Thyroid gland (tissue), 4 donors: ENCODE data around the gene MSH5. TPM values are rescaled to one million over a fixed set of nuclear protein-coding genes. Genes with fewer than 3 reads are reported as not detected.
"Not testable (repeated sequence)": the region's sequence is repeated elsewhere in the genome, so short reads cannot be mapped to it uniquely, and the experiment has no call there.

ENCODE experiments used
- DNase-seq, 2 donors: peaks; one replicate each; pipeline ENCODE4 v3.0.0-alpha.2; 2019
- H3K27ac ChIP-seq, 3 donors: fragments of 200-600 bp; sonication (generic); 1 replicate in 2 of 3; 2 replicates in 1 of 3; pipeline ENCODE4 v1.5.1; 2016 to 2019; ENCODE audit warnings: mild to moderate bottlenecking in 1 of 3, moderate library complexity in 1 of 3
- H3K27me3 ChIP-seq: fragments of 200-600 bp; sonication (generic); one replicate; pipeline ENCODE4 v1.5.1; 2019
- H3K36me3 ChIP-seq, 2 donors: fragments of 200-600 bp; sonication (generic); one replicate each; pipeline ENCODE4 v1.5.1; 2016 to 2019
- H3K4me1 ChIP-seq, 2 donors: fragments of 200-600 bp; sonication (generic); one replicate each; pipeline ENCODE4 v1.5.1; 2017 to 2019
- H3K4me3 ChIP-seq, 3 donors: fragments of 200-600 bp; sonication (generic); replicated peaks in 1 of 3; 1 replicate in 2 of 3; 2 replicates in 1 of 3; pipeline ENCODE4 v1.5.1; 2016; ENCODE audit warnings: mild to moderate bottlenecking in 1 of 3
- H3K9me3 ChIP-seq: fragments of 200-600 bp; sonication (generic); one replicate; pipeline ENCODE4 v1.5.1; 2017
- POLR2A ChIP-seq, 2 donors: fragments of 450-650 bp; IDR thresholded peaks; one replicate each; pipeline ENCODE4 v1.6.1; 2017; ENCODE audit warnings: antibody characterized with exemption in 2 of 2, mild to moderate bottlenecking in 2 of 2, moderate library complexity in 1 of 2
- WGBS, 2 donors: methylation state at CpG; one replicate each; pipeline ENCODE4 v1.1.5; 2017; 5-methylcytosine and 5-hydroxymethylcytosine counted together
- intact Hi-C: fragments of 100-400 bp; cut with DNase I; formaldehyde crosslinking; loops from one replicate; pipeline ENCODE4 v1.15.1; 2023
- total RNA-seq, 4 donors: library from RNA; depleted of rRNA; stranded (reverse); fragments of >200 nt; gene quantifications; one replicate each; pipeline ENCODE4 v1.2.3, GENCODE V29; 2016
- TF ChIP-seq, protein P1 (sequence below), 6 experiments: fragments of 200-600 bp in 3 of 6; fragments of 450-650 bp in 3 of 6; sonication (generic) in 3 of 6; IDR thresholded peaks; one replicate each; pipeline ENCODE4 v1.5.1; 2016 to 2019; ENCODE audit warnings: antibody characterized with exemption in 6 of 6, mild to moderate bottlenecking in 2 of 6, inconsistent platforms in 1 of 6, moderate library complexity in 1 of 6

Gene MSH5
- total RNA-seq, 4 donors from 2014 or later = 5.6 to 11.2 (median 7.2) TPM

GRCh38 chr6:31706599-31706998, 33.2 kb upstream of the MSH5 start, which contains the start of gene LY6G6F:
Gene LY6G6F, plus strand, starts transcription at chr6:31706866. Its CDS starts 41 bp downstream, at chr6:31706907.
- no peak for DNase-seq
- 51 to 69% methylated on average over 3 of the region's 3 CpGs for WGBS, 2 donors
- Histone ChIP-seq H3K4me1 (peaks cover 10 to 17% of the 10 kb centered on the region in 2 donors), H3K36me3 (no peaks in the 10 kb centered on the region), H3K4me3 (no peak within 1 kb of the TSS), H3K27me3 (no peaks in the 10 kb centered on the region), H3K9me3 (no peaks in the 10 kb centered on the region), H3K27ac (no peak within 1 kb of the TSS)
- intact Hi-C loops = no loop called here
- TF ChIP-seq POLR2A (IDR thresholded peaks at IDR 0.05) = no peak

GRCh38 chr6:31707701-31708100, 32.1 kb upstream of the MSH5 start:
- TF ChIP-seq POLR2A (IDR thresholded peaks at IDR 0.05) = no peak
- TF ChIP-seq, protein P1, sequence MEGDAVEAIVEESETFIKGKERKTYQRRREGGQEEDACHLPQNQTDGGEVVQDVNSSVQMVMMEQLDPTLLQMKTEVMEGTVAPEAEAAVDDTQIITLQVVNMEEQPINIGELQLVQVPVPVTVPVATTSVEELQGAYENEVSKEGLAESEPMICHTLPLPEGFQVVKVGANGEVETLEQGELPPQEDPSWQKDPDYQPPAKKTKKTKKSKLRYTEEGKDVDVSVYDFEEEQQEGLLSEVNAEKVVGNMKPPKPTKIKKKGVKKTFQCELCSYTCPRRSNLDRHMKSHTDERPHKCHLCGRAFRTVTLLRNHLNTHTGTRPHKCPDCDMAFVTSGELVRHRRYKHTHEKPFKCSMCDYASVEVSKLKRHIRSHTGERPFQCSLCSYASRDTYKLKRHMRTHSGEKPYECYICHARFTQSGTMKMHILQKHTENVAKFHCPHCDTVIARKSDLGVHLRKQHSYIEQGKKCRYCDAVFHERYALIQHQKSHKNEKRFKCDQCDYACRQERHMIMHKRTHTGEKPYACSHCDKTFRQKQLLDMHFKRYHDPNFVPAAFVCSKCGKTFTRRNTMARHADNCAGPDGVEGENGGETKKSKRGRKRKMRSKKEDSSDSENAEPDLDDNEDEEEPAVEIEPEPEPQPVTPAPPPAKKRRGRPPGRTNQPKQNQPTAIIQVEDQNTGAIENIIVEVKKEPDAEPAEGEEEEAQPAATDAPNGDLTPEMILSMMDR (IDR thresholded peaks at IDR 0.05) = no peak

GRCh38 chr6:31708224-31708623, 31.6 kb upstream of the MSH5 start:
- no peak for TF ChIP-seq POLR2A (IDR thresholded peaks at IDR 0.05)
- TF ChIP-seq, protein P1 (IDR thresholded peaks at IDR 0.05) = no peak
- no peak overlapping the region for H3K4me3 ChIP-seq
- H3K27ac ChIP-seq = no peak overlapping the region
- H3K27me3 ChIP-seq = no peaks in the 10 kb centered on the region
- WGBS, 2 donors = 90 to 91% methylated on average over 3 of the region's 3 CpGs
- peaks cover 1 to 19% of the 10 kb centered on the region in 2 donors for H3K4me1 ChIP-seq
- H3K36me3 ChIP-seq = no peaks in the 10 kb centered on the region
- no peaks in the 10 kb centered on the region for H3K9me3 ChIP-seq
- no peak for DNase-seq
- intact Hi-C loops = no loop called here

More at GRCh38 chr6:31707701-31708100, 32.1 kb upstream of the MSH5 start:
- H3K36me3 ChIP-seq = no peaks in the 10 kb centered on the region
- DNase-seq = no peak
- WGBS, 2 donors = 80 to 88% methylated on average over 10 of the region's 10 CpGs
- no peaks in the 10 kb centered on the region for H3K9me3 ChIP-seq
- no peaks in the 10 kb centered on the region for H3K27me3 ChIP-seq
- no peak overlapping the region for H3K4me3 ChIP-seq
- H3K4me1 ChIP-seq = peaks cover 0 to 13% of the 10 kb centered on the region in 2 donors
- intact Hi-C loops = no loop called here
- no peak overlapping the region for H3K27ac ChIP-seq

DNA sequence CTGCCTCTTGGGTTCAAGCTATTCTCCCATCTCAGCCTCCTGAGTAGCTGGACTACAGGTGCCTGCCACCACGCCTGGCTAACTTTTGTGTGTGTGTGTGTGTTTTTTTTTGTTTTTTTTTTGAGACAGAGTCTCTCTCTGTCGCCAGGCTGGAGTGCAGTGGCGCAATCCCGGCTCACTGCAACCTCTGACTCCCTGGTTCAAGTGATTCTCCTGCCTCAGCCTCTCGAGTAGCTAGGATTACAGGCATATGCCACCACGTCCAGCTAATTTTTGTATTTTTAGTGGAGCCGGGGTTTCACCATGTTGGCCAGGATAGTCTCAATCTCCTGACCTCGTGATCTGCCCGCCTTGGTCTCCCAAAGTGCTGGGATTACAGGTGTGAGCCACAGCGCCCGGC, 30.6 kb upstream of the MSH5 start:
- H3K27me3 ChIP-seq, H3K9me3 ChIP-seq, intact Hi-C loops, H3K4me3 ChIP-seq, H3K27ac ChIP-seq, H3K36me3 ChIP-seq: not testable (repeated sequence)
- WGBS, 2 donors = 63 to 75% methylated on average over 10 to 11 of the region's 11 CpGs
- peaks cover 10 to 23% of the 10 kb centered on the region in 2 donors for H3K4me1 ChIP-seq
- peak; percentile 37 to 48 for DNase-seq

DNA sequence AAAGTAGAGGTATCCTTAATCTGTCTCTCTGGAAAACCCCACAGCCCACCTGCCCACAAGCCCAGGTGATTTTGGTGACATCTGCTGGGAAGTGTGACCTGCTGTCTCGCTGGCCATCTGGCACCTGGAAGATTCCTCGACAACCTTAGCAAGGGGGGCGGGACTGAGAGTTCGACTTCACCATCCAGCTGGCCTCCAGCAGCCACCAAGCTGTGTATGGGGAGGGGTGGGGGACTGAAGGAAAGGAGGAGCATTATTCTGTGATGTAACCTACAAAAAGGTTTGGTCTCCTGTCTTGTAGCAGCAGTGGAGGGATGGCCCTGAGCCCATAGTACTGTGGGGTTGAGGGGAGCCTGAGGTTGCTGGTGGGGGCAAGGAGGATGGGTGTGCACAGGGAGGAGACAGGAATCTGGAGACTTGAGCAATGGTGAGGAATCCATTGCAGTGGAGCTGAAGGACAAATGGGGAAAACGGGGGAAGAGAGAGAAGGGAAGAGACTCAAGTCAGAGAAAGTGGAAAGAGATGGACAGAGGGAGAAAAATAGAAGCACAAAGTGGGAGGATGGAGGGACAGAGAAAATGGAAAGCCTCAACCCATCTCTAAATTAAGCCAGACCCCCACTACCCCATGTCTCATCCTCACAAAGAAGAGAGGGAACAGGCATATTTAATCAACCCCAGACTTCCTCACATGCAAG, 29.1 kb upstream of the MSH5 start:
- Histone ChIP-seq H3K36me3 (no peaks in the 10 kb centered on the region), H3K9me3 (no peaks in the 10 kb centered on the region), H3K27me3 (no peaks in the 10 kb centered on the region), H3K4me3 (no peak overlapping the region), H3K4me1 (peaks cover 15 to 28% of the 10 kb centered on the region in 2 donors), H3K27ac (no peak overlapping the region)
- TF ChIP-seq POLR2A (IDR thresholded peaks at IDR 0.05) = no peak
- TF ChIP-seq, protein P1 (IDR thresholded peaks at IDR 0.05) = no peak
- WGBS, 2 donors = 72 to 75% methylated on average over 5 of the region's 5 CpGs
- intact Hi-C loops = no loop called here
- DNase-seq = no peak

DNA sequence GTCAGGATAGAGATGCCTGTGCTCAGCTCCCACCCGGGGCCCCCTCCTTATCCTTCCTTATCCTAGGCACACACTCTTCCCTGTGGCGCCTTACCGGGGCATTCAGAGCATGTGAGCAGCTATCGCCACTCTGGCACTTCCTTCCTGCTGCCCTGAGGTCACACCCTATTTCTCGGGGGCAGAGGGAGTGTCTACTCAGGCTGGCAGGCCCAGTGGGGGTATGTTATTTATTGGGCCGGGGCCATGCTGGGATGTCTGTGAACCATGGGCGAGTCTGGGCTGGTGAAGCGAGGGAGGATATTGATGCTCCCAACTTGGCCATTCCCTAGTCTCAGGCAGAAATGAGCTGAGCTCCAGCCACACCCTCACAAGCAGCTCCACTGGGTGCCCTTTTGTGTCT, 28.6 kb upstream of the MSH5 start:
- Histone ChIP-seq H3K4me1 (peaks cover 15 to 28% of the 10 kb centered on the region in 2 donors), H3K4me3 (no peak overlapping the region), H3K27ac (no peak overlapping the region), H3K27me3 (no peaks in the 10 kb centered on the region), H3K36me3 (no peaks in the 10 kb centered on the region), H3K9me3 (no peaks in the 10 kb centered on the region)
- intact Hi-C loops = no loop called here
- WGBS, 2 donors = 65 to 73% methylated on average over 8 of the region's 8 CpGs
- TF ChIP-seq, protein P1 (IDR thresholded peaks at IDR 0.05) = no peak
- TF ChIP-seq POLR2A (IDR thresholded peaks at IDR 0.05) = no peak
- no peak for DNase-seq
